NCI-H748 treated with DMSO at 0.1 percent for 48 hours (cell line): ENCODE measurements around the gene DNAH1.

Experiments used
- DNase-seq: peaks from one replicate; lab custom pipeline; 2025; lab: John Stamatoyannopoulos, UW

DNAH1 gene

DNA sequence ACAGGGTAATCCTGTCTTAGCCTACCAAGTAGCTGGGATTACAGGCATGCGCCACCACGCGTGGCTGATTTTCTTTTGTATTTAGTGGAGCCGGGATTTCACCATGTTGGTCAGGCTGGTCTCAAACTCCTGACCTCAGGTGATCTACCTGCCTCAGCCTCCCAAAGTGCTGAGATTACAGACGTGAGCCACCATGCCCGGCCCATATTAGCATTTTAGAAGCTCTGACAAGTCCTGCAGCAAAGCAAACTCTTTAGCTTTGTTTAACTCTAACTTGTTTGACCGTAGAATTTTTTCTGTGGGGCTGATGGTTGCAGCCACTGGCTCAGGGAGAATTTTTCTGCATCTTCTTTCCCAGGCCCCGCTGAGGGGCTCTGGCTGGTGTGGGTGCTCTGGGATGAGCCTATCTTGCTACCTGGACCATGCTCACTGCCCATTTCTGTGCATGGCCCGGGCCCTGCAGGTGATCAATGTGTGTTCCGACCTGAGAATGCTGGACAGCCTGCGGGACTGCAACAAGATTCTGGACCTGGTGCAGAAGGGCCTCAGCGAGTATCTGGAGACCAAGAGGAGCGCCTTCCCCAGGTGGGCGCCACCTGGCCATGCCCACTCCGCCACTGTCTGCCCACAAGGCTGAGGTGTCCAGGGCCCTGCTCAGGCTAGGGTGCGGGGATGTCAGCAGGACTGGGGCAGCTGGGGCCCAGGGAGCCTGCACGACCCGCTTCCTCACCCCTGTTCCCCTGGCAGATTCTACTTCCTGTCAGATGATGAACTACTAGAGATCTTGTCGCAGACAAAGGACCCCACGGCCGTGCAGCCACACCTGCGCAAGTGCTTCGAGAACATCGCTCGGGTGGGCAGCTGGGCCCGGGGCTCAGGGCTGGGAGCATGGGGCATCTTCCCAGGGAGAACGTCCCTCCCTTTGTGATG, 41.3 kb downstream of the DNAH1 start:
- DNase-seq = no peak

DNA sequence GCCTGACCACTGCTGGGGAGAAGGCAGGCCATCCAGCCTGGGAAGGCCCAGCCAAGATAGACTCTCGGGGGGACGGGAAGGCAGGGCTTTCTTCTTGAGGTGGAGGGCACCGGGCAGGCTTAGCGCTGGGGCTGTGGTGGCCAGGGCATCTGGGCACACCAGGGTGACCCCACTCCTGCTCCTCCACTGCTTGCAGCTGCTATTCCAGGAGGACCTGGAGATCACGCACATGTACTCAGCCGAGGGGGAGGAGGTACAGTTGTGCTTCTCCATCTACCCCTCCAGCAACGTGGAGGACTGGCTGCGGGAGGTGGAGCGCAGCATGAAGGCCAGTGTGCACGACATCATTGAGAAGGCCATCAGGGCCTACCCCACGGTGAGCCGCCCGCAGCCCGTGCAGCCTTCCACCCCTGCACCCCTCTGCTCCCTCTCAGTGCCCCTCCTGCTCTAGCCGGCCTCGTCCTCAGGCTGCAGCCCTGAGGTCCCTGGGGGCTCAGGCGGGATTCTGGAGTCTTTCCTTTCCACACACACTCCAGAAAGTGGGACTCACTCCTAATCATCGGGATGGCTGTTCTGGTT, 42.3 kb downstream of the DNAH1 start:
- DNase-seq = no peak

DNA sequence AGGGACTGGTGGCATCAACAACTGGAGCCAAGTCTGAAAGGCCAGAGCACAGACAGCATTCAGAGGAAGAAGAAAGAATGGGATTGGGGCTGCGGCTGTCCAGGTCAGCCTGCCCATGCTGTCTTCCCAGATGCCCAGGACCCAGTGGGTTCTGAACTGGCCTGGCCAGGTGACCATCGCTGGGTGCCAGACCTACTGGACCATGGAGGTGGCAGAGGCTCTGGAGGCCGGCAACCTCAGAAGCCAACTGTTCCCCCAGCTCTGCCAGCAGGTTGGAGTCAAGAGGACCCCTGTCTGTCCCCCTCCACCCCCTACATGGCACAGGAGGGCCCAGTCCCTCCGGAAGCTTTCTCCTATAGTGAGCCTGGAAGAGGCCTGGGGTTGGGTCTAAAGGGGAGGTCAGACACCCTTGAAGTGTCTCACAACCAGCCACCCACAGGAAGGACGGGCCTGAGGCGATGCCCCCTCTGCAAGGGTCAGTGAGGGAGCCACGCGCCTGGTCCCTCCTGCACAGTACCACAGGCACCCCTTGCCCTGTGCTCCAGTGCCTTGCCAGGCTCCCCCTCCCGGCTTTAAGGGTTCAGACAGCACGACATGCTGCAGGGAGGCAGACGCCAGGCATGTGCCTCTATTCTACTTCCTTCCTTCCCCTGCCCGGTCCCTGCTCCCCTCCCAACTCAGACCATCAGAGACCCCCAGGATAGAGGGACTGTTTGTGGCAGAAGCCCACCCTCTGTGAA, 43.2 kb downstream of the DNAH1 start:
- DNase-seq = no peak

DNA sequence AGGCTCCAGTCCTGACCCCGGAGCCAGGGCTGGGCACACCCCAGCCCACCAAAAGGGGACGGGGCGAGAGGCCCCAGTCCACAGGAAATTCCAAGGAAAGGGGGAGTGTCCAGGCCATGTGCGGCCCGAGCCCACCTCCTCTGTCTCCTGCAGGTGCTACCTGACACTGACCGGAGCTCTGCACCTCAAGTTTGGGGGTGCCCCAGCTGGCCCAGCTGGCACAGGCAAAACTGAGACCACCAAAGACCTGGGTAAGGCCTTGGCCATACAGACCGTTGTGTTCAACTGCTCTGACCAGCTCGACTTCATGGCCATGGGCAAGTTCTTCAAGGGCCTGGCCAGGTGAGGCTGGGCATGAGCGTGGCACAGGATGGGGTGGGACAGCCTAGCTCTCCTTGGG, 44.9 kb downstream of the DNAH1 start:
- no peak for DNase-seq

DNA sequence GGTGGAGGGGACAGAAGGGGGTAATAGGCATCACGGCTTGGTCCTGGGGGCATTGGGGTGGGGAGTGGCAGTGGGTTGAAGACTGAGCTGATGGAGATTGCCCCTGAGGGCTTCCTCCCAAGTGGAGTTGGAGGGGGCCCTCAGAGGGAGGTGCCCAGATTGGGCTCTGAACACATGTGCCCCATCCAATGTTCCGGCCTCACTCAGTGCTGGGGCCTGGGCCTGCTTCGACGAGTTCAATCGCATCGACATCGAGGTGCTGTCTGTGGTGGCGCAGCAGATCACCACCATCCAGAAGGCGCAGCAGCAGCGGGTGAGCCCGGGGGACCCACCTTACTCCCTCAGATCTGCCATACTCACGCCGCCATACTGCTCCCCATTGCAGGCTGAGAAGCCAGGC, 45.3 kb downstream of the DNAH1 start:
- DNase-seq = no peak

DNA sequence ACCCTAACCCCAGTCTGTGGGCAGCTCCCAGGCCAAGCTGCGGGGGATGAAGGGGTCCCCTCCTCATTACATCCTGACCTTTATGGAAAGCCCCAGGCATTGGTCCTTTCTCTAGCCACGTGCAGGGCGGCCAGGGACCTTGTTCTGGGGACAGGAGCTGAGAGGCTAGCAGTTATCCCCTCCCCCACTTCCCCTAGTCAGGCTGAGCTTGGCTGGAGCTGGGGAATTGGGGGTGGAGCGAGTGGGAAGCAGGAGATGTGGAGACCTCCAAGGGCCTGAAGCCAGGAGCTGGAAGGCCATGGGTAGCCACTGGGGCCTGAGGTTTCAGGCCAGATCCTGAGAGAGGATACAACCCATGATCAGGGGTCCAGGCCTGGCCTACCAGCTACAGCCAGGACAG, 45.8 kb downstream of the DNAH1 start:
- no peak for DNase-seq

DNA sequence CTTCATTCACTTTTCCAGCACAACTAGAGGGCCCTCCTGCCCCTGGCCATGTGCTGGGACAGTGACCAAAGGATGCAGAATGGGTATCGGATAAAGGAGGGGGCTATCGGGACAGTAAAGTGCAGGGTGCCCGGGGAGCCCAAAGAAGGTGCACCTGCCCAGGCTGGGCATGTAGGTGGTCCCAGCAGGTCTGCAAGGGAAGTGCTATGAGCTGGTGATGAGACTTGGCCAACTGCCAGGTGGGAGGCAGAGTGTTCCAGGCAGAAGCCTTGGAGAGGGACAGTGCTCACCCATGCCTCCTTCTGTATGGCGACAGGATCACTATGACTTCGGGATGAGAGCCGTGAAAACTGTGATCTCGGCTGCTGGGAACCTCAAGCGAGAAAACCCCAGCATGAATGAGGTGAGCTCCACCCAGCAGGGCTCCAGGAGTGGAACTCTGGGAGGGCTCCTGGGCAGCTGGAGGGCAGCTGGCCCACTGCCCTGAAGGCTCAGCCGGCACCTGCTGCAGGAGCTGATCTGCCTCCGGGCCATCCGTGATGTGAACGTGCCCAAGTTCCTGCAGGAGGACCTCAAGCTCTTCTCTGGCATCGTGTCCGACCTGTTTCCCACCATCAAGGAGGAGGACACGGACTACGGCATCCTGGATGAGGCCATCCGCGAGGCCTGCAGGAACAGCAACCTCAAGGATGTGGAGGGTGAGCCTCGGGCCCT, 48.4 kb downstream of the DNAH1 start:
- DNase-seq = no peak

DNA sequence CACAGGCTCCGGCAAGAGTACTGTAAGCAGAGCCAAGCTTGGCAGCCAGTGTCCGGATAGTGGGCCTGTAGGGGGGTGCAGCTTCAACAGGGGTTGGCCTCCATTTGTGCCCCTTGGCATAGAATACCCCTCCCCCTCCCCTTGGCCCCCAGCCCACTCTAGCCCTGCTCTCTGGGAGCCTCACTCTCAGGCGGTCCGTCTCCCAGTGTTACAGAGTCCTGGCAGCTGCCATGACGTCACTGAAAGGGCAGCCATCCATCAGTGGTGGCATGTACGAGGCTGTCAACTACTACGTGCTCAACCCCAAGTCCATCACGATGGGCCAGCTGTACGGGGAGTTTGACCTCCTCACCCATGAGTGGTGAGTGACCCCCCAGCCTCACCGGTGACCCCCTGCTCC, 50.4 kb downstream of the DNAH1 start:
- no peak for DNase-seq

DNA sequence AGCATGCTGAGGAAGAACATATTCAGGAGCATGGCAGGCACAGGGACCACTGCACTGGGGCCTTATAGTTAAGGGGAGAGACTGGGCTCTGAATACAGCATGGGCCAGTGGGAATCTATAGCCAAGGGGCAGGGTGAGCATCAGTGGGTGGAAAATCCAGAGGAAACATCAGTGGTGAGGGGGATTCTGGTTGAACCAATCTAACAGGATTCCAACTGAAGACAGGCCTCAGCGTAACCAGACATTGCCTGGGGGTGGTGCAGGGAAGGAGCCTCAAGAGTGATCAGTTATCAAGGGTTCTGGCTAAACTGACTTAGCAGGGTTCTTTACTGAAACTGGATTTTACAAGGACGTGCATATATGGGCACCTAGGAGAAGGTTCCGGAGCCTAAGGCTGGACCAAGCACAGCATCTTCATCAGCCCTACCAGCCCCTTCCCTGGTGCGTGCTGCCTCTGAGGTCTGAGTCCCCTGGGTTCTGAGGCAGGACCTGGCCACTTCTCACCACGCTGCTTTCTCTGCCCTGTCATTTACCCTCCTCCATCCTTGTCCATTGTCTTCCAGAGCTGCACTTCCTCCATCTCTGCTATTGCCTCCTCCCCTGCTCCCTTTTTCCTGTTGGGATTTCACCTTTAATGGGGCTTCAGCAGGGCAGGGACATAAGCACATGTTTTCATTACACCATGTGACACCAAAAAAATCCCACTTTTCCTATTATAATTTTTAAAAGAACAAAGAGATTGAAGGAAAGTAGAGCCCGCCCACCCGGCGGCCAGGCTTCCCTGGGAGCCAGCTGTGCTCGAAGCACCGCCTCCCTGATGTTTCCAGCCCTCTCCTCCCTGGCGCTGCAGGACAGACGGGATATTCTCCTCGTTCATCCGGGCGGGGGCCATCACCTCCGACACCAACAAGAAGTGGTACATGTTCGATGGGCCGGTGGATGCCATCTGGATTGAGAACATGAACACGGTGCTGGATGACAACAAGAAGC, 52.1 kb downstream of the DNAH1 start:
- DNase-seq = no peak

DNA sequence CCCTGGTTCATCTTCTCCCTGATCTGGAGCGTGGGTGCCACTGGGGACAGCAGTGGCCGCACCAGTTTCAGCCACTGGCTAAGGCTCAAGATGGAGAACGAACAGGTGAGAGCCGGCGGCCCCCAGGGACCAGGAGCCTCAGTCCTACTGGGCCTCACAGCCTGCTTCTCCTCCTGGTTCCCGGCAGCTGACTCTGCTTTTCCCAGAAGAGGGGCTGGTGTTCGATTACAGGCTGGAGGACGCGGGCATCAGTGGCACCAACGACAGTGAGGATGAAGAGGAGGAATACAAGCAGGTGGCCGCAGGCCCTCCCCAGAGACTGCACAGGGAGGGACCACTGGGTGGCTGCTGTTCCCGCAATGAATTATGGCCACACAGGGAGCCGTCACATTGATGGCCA, 54.4 kb downstream of the DNAH1 start:
- no peak for DNase-seq

DNA sequence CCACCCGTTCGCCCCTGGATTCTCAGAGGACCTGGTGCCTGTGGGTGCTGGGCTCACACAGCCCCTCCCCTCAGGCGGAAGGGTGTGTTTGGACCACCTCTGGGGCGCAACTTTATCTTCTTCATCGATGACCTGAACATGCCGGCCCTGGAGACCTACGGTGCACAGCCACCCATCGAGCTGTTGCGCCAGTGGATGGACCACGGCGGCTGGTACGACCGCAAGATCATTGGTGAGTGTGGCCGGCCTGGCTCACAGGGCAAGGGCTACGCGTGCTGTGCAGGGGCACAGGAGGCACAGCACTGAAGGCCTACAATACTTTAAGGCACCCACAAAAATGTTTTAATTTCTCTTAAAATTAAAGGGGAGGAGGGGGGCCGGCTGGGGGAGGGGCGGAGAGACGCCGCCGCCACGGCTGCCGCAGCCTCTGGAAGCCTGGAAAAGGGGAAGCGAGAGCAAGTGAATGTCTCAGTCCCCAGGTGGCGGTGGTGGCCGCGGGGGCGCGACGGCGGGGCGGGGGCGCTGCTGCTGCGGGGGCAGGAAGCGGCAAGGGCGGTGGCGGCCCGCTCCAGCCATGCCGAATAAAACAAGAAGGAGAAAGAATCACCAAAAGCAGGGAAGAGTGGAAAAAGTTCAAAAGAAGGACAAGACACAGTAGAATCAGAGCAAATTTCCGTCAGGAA, 56.8 kb downstream of the DNAH1 start:
- no peak for DNase-seq

DNA sequence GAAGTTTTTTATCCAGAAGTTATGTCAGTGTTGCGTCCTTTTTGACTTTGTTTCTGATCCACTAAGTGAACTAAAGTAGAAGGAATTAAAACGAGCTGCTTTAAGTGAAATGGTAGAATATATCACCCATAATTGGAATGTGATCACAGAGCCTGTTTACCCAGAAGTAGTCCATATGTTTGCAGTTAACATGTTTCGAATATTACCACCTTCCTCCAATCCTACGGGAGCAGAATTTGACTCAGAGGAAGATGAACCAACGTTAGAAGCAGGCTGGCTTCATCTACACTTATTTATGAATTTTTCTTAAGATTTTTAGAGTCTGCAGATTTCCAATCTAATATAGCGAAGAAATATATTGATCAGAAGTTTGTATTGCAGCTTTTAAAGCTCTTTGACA, 57.6 kb downstream of the DNAH1 start:
- no peak for DNase-seq

DNA sequence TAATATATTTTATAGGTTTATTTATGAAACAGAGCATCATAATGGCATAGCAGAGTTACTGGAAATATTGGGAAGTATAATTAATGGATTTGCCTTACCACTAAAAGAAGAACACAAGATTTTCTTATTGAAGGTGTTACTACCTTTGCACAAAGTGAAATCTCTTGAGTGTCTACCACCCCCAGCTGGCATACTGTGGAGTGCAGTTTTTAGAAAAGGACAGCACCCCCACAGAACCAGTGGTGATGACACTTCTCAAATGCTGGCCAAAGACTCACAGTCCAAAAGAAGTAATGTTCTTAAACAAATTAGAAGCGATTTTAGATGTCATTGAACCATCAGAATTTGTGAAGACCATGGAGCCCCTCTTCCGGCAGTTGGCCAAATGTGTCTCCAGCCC, 58.1 kb downstream of the DNAH1 start:
- no peak for DNase-seq

DNA sequence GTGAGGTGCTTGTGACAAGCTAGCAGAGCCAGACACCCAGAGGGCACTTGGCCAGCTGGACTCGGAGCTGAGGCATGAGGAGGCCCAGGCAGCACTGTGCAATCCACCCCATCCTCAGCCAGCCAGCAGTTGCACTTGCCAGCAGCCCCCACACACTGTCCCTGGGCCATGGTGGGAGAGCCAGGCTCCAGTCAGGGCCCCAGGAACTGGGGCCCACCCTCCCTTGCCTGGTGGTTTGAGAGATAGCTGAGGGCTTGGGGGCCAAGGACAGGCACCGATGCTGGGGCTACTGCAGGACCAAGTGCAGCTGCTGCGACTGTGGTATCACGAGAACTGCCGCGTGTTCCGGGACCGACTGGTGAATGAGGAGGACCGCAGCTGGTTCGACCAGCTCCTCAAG, 63.5 kb downstream of the DNAH1 start:
- no peak for DNase-seq

DNA sequence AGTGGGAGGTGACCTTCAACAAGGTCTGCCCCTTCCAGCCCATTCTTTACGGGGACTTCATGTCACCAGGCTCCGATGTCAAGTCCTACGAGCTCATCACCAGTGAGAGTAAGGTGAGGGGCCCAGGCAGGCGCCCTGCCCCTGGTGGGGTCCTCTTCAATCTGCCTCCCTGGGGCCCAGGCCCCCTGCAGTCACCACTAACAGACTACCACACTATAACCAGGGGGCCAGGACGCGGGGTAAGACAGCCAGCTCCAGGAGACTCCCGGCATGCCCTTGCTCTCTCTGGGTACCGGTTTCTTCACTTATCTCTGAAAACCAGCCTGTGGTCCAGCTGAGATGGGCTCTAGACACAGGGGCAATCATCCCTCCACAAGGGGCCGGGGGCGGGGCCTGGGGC, 63.9 kb downstream of the DNAH1 start:
- no peak for DNase-seq

DNA sequence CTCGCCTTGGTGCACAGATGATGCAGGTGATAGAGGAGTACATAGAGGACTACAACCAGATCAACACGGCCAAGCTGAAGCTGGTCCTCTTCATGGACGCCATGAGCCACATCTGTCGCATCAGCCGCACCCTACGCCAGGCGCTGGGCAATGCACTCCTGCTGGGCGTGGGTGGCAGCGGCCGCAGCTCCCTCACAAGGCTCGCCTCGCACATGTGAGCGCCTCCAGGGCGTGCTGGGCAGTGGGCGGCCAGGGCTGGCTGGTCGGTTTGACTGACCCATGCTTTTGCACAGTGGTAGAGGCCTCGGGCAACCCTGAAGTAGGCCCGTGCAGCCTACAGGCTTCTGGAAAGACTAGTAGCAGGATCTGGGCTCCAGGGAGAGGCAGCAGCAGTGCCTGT, 65.5 kb downstream of the DNAH1 start:
- no peak for DNase-seq

DNA sequence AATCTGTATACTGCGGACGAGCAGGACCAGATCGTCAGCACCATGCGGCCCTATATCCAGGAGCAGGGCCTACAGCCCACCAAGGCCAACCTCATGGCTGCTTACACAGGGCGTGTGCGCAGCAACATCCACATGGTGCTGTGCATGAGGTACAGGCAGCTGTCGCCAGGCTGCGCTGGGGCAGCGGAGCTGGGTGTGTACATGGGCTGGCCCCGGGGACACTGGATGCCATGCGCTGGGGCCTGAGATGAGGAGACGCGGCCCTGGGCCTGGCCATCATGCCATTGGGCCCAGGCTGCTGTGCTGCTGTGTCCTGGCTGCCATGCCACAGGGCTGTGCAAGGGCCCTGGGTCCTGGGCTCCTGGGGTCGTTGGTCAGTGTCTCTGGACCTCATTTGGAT, 67.3 kb downstream of the DNAH1 start:
- no peak for DNase-seq

DNA sequence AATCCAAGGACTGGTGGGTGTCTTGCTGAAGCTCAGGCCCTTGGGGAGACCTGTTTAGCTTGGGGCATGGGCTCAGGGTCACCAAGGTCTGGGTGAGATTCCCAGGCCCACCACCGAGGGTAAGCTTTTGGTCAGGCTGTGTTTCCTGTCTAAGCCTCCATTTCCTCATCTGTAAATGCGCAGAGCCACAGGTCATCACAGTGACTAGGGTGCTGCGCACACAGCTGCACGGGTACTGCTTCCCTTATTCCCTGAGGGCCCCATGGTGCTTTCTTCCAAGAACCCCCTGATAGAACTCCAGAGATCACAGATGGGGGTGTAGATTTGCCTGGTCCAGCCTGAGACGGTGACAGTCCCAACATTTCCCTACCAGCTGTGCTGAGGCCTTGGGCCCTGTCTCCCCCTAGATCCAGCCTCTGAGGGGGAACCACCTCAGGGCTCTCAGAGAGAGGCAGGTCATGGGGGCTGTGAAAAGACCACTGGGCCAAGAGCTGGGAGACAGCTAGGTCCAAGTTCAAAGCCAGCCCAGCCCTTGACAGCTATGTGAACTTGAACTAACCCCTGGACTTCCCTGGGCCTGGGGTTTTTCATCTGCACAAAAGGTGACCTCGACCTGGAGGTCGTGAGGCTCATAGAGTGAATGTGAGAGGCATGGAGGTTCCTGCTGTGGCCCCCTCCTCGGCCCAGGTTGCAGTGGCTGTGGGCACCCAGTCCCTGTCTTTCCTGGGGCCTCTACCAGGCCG, 68.1 kb downstream of the DNAH1 start:
- no peak for DNase-seq

DNA sequence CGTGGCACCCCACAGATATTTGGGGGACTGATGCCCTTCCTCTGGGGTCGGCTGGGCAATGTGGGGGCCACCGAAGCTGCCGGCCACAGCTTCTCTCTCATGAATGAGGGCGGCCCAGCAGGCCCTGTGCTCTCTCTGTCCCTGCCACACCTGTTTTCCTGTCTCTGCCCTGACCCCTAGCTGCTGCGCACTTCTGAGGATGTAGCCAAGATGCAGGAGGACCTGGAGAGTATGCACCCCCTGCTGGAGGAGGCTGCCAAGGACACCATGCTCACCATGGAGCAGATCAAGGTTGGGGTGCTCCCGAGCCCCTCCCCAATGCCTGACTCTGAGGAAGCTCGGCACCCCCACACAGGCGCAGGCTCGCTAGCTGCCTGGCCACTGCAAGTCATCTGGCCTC, 69.0 kb downstream of the DNAH1 start:
- no peak for DNase-seq

DNA sequence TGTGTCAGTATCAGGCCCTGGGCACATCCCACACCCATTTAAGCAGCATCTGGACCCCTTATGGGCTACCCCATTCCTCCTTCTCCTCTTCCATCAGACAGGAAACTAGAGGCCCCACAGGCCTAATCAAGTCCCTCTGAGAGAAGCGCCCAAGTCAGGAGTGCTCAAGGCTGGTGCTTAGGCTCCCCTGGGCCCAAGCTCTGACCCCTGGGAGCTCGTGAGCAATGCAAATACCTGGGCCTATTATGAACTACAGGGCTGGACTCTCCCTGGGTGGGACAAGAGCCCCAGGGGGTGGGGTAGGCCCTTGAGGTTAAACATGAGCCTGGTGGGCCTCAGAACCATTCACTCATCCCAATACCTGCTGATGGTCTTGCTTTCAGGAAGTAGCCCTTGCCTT, 71.4 kb downstream of the DNAH1 start:
- DNase-seq = no peak
